Neural cell (in vitro differentiated cells): ENCODE measurements around the gene UNC5A.

ENCODE experiments used
- EP300 ChIP-seq: fragments of 450-650 bp; conservative IDR thresholded peaks from 2 replicates; pipeline ENCODE4 v1.6.1; 2014; ENCODE audit warnings: antibody characterized with exemption, mild to moderate bottlenecking, moderate library complexity; ENCODE audit not compliant: poor library complexity, severe bottlenecking
- EZH2 ChIP-seq: fragments of 200-600, 300-800 bp; shearing (Covaris generic), sonication (generic); IDR thresholded peaks from 2 replicates; pipeline ENCODE4 v1.6.1; 2014; ENCODE audit warnings: antibody characterized with exemption, low read length, borderline replicate concordance, mild to moderate bottlenecking; ENCODE audit not compliant: insufficient read depth, poor library complexity, severe bottlenecking
- MXI1 ChIP-seq: fragments of 450-650 bp; conservative IDR thresholded peaks from 2 replicates; pipeline ENCODE4 v1.6.1; 2014; ENCODE audit warnings: antibody characterized with exemption, mild to moderate bottlenecking; ENCODE audit not compliant: poor library complexity, severe bottlenecking
- POLR2AphosphoS5 ChIP-seq: IDR thresholded peaks from 2 replicates; pipeline ENCODE4 v1.6.1; 2012
- RAD21 ChIP-seq: fragments of 450-650 bp; conservative IDR thresholded peaks from 2 replicates; pipeline ENCODE4 v1.6.1; 2014; ENCODE audit warnings: antibody characterized with exemption, mild to moderate bottlenecking, moderate library complexity
- SMC3 ChIP-seq: fragments of 450-650 bp; conservative IDR thresholded peaks from 2 replicates; pipeline ENCODE4 v1.6.1; 2014; ENCODE audit warnings: antibody characterized with exemption, mild to moderate bottlenecking, moderate library complexity; ENCODE audit not compliant: poor library complexity
- TAF1 ChIP-seq: IDR thresholded peaks from 2 replicates; pipeline ENCODE4 v1.6.1; 2012; ENCODE audit warnings: low read depth
- TF ChIP-seq, protein P1 (sequence below): fragments of 450-650 bp; IDR thresholded peaks from 2 replicates; pipeline ENCODE4 v1.5.1; 2014; ENCODE audit warnings: antibody characterized with exemption, mild to moderate bottlenecking, moderate library complexity; ENCODE audit not compliant: poor library complexity, severe bottlenecking
- TF ChIP-seq, protein P2 (sequence below): IDR thresholded peaks from 2 replicates; pipeline ENCODE4 v1.6.1; 2012; ENCODE audit warnings: borderline replicate concordance

DNA sequence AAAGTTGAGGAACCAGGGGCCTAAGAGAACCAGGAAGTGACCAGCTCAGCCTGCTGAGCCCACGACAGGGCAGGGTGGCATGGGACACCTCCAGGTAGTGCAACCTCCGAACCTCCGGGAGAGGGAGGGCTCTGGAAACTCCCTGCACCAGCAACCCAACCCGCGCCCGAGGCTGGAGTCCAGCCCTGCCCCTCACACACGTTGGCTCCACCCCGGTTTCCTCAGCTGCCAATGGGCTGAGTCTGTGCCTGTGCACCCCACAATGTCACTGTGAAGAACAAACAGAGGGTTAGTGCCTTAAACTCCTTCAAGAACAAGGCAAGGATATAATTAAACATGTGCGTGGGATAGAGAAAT lies 17.0 kb upstream of the UNC5A start:
- TF ChIP-seq, protein P1, sequence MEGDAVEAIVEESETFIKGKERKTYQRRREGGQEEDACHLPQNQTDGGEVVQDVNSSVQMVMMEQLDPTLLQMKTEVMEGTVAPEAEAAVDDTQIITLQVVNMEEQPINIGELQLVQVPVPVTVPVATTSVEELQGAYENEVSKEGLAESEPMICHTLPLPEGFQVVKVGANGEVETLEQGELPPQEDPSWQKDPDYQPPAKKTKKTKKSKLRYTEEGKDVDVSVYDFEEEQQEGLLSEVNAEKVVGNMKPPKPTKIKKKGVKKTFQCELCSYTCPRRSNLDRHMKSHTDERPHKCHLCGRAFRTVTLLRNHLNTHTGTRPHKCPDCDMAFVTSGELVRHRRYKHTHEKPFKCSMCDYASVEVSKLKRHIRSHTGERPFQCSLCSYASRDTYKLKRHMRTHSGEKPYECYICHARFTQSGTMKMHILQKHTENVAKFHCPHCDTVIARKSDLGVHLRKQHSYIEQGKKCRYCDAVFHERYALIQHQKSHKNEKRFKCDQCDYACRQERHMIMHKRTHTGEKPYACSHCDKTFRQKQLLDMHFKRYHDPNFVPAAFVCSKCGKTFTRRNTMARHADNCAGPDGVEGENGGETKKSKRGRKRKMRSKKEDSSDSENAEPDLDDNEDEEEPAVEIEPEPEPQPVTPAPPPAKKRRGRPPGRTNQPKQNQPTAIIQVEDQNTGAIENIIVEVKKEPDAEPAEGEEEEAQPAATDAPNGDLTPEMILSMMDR, result no peak
- TF ChIP-seq POLR2AphosphoS5 (no peak), RAD21 (no peak), MXI1 (no peak), TAF1 (no peak), EZH2 (no peak), EP300 (no peak), SMC3 (no peak)
- TF ChIP-seq, protein P2, sequence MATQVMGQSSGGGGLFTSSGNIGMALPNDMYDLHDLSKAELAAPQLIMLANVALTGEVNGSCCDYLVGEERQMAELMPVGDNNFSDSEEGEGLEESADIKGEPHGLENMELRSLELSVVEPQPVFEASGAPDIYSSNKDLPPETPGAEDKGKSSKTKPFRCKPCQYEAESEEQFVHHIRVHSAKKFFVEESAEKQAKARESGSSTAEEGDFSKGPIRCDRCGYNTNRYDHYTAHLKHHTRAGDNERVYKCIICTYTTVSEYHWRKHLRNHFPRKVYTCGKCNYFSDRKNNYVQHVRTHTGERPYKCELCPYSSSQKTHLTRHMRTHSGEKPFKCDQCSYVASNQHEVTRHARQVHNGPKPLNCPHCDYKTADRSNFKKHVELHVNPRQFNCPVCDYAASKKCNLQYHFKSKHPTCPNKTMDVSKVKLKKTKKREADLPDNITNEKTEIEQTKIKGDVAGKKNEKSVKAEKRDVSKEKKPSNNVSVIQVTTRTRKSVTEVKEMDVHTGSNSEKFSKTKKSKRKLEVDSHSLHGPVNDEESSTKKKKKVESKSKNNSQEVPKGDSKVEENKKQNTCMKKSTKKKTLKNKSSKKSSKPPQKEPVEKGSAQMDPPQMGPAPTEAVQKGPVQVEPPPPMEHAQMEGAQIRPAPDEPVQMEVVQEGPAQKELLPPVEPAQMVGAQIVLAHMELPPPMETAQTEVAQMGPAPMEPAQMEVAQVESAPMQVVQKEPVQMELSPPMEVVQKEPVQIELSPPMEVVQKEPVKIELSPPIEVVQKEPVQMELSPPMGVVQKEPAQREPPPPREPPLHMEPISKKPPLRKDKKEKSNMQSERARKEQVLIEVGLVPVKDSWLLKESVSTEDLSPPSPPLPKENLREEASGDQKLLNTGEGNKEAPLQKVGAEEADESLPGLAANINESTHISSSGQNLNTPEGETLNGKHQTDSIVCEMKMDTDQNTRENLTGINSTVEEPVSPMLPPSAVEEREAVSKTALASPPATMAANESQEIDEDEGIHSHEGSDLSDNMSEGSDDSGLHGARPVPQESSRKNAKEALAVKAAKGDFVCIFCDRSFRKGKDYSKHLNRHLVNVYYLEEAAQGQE, result no peak
